GM18867 (cell line): Measurements from ENCODE around the gene SRSF4.
"Not testable (repeated sequence)": the region's sequence is repeated elsewhere in the genome, so short reads cannot be mapped to it uniquely, and the experiment has no call there.

Experiments
- ATAC-seq: cut with Tn5 transposase; IDR thresholded peaks from one replicate; pipeline ENCODE4 v1.9.1; 2021; ENCODE audit warnings: mild to moderate bottlenecking, moderate library complexity; ENCODE audit not compliant: unreplicated experiment

The SRSF4 gene

GRCh38 chr1:29166291-29166878 is 15.3 kb downstream of the SRSF4 start:
- ATAC-seq: no peak

- ATAC-seq: no peak
Observed at GRCh38 chr1:29164588-29164987, 17.1 kb downstream of the SRSF4 start.

GRCh38 chr1:29162476-29163138 is 19.1 kb downstream of the SRSF4 start:
- no peak for ATAC-seq

GRCh38 chr1:29162025-29162424 is 19.7 kb downstream of the SRSF4 start:
- ATAC-seq: no peak

DNA sequence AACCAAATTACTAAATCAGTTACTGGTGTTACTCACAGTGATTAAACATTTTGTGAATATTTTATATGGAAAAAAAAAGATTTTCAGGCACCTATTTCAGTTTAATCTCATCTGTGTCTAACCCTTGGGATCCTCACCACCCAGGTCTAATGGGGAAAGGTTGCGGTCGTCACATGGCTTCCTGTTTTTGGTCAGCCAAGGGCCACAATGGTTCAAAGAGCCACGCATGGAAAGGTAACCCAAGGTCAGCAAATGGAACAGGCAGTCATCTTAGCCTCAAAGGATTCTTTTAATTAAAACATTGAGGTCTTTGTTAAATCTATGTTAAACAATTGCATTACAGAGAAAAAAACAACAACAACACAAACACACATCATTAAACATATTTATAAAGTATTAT is 21.9 kb downstream of the SRSF4 start:
- ATAC-seq: no peak

- no peak for ATAC-seq
Observed at GRCh38 chr1:29157269-29157601, 24.5 kb downstream of the SRSF4 start.

DNA sequence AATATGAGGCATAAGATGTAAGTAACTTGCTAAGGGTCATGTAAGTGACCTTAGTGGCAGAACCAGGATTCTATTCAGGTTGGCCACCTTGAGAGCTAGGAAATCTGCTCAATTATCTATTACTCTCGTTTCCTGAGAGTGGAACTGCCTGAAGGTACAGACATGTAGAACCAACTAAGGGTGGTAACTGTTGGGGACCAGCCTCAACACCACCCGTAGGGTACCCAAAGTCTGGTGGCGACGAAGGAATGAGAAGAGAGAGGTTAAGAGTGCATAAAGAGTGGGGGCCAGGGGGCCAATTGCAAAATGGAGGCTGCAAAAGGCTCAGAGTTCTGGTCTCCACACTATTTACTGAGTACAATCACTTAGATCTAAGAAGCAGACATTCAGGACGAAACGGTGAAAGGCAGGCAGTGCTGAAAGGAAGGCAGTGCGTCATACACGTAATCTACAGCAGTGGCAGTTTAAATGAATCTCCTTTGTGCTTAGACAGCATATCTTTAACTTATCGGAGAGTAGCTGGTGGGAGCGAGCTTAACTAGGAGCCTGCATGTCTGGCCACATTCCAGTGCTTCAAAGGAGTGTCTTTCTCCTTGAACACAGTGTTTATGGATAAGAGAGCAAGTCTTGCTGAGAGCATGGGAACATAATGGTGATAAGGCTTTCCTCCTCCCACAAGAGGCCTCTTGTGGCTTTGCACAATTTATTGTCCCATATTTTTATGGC is 25.0 kb downstream of the SRSF4 start:
- ATAC-seq: no peak

GRCh38 chr1:29152046-29152805 is 29.5 kb downstream of the SRSF4 start:
- no peak for ATAC-seq

GRCh38 chr1:29150346-29150745 is 31.4 kb downstream of the SRSF4 start:
- ATAC-seq: not testable (repeated sequence)

GRCh38 chr1:29148656-29149491 is 32.8 kb downstream of the SRSF4 start:
- no peak for ATAC-seq

GRCh38 chr1:29145739-29146437 is 35.8 kb downstream of the SRSF4 start:
- no peak for ATAC-seq

DNA sequence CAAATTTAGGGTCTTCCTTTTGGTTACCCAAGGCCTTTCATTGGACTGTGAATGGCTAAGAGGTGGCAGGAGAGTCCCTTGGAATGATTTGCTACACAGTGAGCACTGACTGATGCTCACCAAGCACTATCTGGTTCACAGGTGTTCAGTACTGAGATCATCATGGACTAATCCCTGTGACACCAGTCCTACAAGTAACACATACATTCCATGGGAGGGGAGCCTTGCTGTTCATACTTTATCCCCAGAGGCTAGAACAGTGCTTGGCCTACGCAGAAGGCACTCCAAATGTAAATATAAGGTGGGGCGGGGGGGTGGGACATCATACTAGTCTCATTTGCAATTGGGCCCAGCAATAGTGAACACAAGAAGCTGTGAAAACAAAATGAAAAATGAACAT is 37.5 kb downstream of the SRSF4 start:
- no peak for ATAC-seq

DNA sequence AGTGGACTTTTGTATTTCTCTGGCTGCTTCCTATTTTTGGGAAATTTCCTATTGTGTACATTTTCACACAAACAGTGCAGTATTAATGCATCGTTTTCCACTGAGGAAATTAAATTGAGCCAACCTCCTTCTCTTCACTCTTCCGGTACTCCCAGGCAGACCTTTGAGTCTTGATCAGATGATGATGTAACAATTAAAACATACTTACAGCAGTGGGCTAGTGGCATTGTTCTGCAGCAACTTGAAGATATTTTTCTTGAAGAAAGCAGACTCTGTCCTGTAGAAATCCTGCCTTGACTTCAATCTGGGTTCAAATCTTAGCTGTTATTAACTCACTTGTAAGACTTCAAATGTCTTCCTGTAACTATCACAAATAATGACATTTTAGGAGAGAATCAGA is 39.0 kb downstream of the SRSF4 start:
- no peak for ATAC-seq

GRCh38 chr1:29136391-29136915 is 45.2 kb downstream of the SRSF4 start:
- ATAC-seq: no peak

DNA sequence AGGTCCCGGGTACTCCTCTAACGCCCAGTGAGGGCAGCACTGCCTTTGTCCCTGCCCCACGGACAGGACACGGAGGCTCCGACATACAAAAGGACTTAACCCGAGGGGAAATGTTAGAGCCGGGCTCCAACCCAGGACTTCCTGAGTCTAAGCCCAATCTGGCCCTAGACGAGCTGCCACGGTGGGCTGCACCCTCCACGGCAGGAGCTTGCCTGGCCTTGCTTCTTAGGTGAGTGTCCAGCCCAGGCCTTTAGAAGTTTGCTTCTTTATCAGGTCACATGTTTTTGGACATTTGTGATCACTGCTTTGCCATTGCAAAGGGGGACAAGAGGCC is 47.0 kb downstream of the SRSF4 start:
- ATAC-seq: no peak

DNA sequence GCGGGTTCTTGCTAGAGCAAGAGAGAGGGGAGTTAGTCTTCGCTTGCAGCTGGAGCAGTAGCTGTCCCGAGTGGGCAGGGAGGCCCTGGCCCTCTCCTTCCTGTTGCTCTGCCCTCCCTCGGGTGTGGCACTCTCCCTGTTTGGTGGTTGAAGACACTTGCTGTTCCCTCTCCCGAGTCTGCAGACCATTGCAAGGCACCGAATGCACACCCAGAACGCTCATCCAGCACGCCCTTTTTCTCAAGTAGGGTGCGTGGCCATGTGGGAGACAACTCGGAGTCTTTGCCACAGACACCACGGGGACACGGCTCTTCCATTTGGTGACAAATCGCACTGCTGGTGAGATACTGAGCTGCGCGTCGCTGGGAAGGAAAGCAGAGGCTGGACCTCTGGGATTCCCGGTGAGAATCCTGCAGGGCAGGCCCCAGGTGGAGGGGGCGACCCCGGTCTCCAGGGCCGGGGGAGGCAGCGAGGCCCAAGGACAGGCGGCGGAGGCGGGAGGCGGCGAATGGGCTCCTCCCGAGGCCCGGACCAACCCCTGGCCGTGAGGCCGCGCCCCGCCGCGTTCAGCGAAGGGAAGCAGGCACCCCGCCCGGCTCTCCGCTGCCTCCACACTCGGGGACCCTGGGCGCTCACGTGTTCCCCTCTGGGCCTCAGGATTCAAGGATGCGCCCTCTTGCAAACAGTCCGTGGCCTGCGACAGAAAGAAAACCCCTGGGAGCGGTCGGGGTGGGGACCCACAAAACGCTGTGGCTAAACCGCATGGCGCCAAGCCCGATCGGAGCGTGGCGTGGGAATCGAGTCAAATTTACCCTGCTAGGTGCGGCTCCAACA is 47.6 kb downstream of the SRSF4 start:
- no peak for ATAC-seq

DNA sequence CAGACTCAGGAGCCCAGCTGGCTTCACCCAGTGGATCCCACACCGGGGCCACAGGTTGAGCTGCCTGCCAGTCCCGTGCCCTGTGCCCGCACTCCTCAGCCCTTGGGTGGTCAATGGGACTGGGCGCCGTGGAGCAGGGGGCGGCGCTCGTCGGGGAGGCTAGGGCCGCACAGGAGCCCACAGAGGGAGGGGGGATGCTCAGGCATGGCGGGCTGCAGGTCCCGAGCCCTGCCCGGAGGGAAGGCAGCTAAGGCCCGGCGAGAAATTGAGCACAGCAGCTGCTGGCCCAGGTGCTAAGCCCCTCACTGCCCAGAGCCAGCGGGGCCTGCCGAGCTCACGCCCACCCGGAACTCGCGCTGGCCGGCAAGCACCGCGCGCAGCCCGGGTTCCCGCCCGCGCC is 50.6 kb downstream of the SRSF4 start:
- not testable (repeated sequence) for ATAC-seq

GRCh38 chr1:29129916-29130315 is 51.8 kb downstream of the SRSF4 start:
- no peak for ATAC-seq

- ATAC-seq: no peak
Observed at GRCh38 chr1:29128739-29129138, 53.0 kb downstream of the SRSF4 start.
